HG02571 (cell line): ENCODE results near the gene ADAM12.

Experiments
- ATAC-seq: cut with Tn5 transposase; IDR thresholded peaks from one replicate; pipeline ENCODE4 v1.9.1; 2021; ENCODE audit warnings: mild to moderate bottlenecking, moderate library complexity; ENCODE audit not compliant: unreplicated experiment

Gene ADAM12

DNA sequence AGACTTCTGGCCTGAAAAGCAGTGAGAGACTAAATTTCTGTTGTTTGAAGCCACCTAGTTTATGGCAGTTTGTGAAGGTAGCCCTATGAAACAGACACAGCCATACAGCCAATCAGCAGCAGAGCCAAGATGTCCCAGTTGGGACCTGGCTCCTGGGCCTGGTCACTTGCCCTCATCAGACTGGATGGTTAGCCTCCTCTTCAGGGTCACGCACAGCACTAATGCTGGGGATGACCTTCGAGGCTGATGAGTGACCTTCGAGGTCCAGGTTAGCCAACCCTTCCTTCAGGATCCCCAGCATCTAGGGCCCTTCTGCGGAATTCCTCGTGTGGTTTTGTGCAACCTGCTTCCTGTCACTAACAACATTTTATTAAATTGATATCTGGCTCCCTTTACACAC lies 262.3 kb downstream of the ADAM12 start:
- no peak for ATAC-seq

- no peak for ATAC-seq
Observed at GRCh38 chr10:126124668-126125349, 263.5 kb downstream of the ADAM12 start.

- ATAC-seq, result no peak
Observed at GRCh38 chr10:126124046-126124445, 264.2 kb downstream of the ADAM12 start.

GRCh38 chr10:126123466-126123865 lies 264.8 kb downstream of the ADAM12 start:
- ATAC-seq, result no peak

DNA sequence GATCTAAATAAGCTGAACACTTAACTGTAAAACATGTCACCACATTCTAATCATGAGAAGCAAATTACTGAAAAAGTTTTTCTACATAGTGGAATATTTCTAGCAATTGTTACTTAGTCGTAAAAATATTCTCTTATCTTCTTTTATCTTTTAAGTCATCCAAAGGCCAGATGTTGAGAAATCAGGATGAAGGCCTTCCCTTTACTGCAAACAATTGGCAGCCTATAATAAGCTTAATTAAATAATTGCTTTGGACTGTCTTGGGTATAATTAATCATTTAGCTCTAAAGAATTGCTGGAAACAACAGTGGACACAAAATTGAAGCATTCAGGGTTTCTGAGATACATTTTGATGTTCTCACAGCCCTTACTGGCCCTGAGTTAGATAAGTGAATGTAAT lies 265.4 kb downstream of the ADAM12 start:
- no peak for ATAC-seq

- ATAC-seq, result no peak
Observed at GRCh38 chr10:126119599-126119998, 268.7 kb downstream of the ADAM12 start.

- ATAC-seq, result no peak
Observed at GRCh38 chr10:126118476-126118875, 269.8 kb downstream of the ADAM12 start.

DNA sequence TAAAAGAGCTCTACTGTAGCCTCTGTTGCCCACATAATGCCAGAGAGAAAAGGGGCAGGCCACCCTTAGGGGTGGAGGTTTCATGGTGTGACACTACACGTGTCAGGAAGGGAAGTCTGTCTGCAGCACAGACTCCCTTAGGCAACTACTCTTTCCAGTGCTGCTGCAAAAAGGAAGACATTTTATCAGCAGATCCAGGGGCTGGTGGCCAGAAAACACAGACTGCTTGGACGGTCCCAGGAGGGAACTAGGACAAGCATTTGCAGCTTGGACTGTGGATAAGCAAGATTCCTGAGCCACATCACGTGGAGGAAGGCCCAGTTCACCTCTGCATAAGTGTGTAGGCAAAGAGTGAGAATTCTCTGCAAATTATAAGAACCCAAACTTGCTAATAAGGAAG lies 271.1 kb downstream of the ADAM12 start:
- ATAC-seq, result no peak

GRCh38 chr10:126115886-126116285 lies 272.4 kb downstream of the ADAM12 start:
- no peak for ATAC-seq

- ATAC-seq, result no peak
Observed at GRCh38 chr10:126114884-126115555, 273.3 kb downstream of the ADAM12 start.

DNA sequence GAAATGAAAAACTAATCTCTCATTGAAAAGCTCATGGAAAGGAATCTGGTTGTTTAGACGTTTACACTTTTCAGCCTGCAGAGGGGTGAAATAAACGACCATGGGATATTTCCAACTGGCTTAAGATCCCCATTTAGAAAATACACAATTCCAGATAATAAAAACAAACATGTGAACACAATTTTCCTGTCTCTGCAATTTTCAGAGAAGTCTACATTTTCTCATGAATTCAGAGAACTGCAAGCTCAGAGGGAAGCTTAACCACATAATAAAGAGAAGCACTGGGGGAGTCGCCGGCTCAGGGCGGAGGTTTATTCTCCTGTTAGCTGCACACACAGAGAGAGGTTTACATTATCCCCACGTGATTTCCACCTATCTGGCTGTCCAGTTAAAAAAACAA lies 276.8 kb downstream of the ADAM12 start:
- no peak for ATAC-seq

- no peak for ATAC-seq
Observed at GRCh38 chr10:126110489-126111180, 277.6 kb downstream of the ADAM12 start.

DNA sequence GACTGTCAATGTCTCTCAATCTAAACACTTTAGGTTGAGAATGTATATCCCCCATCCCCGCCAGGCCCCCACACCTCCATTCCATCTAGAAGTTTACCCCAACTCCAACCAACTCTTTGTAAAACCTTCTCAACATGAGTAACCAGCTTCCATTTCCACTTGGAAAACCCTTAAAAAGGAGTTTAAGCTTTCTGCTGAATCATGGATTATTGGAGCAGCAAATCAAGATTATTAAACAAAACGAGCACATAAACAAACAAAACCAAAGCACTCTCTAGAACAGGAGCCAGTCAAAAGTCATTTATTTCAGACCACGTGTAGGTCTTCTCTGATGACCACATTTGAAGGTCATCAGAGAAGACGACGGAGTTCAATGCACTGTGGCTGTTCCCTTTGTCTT lies 278.4 kb downstream of the ADAM12 start:
- ATAC-seq, result no peak

DNA sequence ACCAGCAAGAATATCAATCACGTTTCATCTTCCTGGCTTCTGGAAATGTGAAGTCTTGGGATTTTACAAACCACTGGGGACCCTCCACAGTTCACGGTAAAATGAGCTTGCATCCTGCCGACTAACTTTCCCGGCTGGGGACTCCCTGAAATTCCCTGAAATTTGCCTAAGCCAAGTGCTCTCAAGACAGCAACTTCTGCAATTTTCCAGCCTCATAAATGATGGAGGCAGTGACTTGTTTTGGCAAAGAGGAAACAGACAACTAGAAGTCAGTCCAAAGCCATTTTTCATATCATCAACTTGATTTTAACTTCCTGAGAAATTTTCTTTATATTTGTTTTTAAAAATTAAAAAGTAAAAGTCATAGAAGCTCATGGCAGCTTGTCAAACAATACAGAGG lies 279.6 kb downstream of the ADAM12 start:
- no peak for ATAC-seq

GRCh38 chr10:126104767-126105166 lies 283.5 kb downstream of the ADAM12 start:
- ATAC-seq, result no peak

DNA sequence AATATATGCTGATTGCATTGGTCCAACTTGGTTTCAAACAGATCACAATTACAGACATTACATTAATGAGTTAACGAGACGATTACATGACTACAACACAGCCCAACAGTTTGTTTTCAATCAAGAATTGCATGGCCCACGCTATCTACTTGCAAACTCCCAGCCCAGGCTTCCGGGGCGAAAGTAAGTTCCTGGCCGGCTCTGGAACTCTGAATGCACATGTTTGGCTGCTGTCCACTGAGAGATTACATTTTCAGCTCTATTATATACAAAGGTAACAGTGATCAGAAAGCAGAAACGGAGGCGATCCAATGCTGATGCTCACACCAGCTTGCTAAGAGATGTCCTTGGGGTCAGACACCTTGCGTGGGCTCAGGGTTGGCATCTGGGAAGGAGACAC lies 285.6 kb downstream of the ADAM12 start:
- ATAC-seq, result no peak

DNA sequence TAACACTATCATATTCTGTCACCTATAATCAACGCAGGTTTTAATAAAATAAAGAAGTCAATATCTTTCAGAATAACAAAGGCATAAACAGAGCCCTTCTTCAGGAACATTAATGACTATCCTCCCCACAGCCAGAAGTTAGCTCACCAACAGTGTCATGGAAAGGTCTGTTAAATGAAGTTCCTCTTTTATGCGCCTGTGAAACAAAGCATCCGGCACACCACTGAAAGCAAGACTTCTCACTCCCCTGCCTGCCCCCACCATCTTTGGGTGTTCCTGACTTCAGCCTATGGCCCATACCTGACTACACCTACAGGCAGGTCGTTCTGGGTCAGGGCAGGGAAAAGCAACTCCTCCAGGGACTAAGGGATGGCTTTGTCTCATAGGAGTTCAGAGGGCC lies 286.5 kb downstream of the ADAM12 start:
- ATAC-seq, result no peak

- ATAC-seq, result no peak
Observed at GRCh38 chr10:126101325-126101724, 287.0 kb downstream of the ADAM12 start.

- ATAC-seq, result no peak
Observed at GRCh38 chr10:126099366-126099765, 288.9 kb downstream of the ADAM12 start.

DNA sequence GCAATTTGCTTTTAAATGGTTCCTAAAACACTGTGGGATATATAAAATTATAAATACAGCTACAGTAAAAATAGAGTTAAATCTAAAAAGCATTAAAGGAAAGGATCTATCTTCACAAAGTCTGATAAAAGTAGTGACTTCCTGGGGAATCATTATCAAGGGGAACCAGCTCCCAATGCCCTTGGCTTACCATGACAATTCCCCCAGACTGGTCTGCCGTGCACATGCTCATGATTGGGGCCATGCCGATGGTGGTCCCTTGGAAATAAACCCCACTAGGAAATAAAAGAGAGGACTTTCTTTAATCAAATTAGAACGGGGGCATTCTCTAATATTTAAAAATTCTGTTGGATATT lies 290.1 kb downstream of the ADAM12 start:
- no peak for ATAC-seq

DNA sequence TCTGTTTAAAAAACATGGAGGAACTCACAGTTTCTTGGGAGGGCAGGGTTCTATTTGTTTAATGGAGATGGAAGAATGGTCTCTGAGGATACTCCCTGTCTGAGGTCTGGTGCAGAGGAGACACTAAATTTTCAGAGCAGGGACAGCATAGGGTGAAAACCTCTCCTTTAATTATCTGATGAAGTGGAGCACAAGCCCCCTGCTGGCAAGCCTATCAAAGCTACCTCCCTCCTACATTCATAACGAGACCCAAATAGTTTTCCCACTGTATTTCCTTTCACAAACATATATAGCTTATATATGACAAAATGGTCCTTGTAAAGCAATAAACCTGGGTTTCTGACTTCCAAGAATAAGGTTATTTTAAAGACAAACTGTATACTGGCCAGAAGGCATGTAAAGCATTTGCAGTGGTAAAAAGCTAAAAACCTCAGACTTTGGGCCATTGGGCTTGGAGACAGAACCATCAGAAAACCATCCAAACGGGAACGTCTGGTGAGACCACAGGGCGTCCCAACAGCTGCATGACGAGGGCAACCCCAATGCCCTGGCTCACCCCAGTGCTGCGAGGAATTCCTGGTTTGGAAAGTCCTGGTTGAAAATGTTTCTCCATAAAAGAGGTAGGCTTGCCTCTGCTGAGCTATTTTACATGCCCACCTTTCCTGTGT lies 290.6 kb downstream of the ADAM12 start:
- ATAC-seq, result no peak

DNA sequence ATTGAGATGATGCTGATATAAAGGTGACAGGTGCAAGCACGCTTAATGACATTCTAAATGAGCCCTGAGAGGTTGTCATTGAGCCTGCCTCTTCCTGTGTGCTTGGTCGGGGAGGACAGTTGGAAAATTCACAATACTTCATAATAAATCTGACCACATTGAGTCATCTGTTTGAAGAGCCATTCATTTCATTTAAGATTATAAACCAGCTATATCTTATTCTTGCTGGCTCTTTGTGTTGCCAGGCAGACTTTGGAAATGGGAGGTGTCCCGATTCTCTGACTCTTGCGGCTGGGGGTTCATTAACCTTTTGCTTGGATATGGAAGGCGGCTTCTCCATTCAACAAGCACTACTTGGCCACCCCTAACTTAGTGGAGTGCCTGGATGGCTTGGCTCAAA lies 293.7 kb downstream of the ADAM12 start:
- no peak for ATAC-seq
